Measurements from ENCODE around the gene SMCO2. TPM values are rescaled to one million over a fixed set of nuclear protein-coding genes. Genes with fewer than 3 reads are reported as not detected.

SMCO2 gene
- total and polyA plus RNA-seq, 2 of the 4 experiments (the other 2 are of a cell fraction), result 0.19 TPM; not detected in 1

DNA sequence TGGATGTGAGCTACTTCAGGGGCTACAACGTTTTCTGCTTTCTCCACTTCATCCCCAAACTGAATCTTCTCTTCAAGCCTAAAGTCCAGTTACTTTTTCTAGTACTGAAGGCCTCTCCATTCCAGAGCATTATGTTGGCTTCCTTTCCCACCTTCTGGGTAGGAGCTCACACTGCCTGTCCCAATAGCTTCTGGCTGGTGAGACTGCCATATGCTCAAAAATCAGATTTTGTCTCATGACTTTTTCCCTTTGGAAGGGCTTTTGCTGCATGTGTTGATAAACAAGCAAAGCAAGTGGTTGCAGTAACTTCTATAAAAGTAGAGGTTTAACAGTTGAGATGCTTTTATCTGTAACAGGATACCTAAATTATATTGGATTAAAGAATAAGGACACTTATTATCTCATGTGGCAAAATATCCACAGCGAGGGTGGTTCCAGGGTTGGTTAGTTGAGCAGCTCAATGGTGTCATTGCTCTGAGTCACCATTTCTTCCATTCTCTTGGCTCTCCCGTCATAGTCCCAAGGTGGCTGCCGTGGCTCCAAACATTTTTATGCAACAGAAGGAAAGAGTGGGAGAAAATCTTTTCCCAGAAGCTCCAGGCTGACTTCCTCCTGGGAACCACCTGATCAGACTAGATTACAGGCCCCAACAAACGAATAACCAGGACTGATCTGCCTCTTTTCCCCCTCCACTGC is 62.3 kb downstream of the SMCO2 start:
- DNase-seq (no peak), ATAC-seq (ENCODE audit: low read depth) (no peak)
- no peak overlapping the region for H4K5ac ChIP-seq (ENCODE audit: low read depth, low read length)
- no peak overlapping the region for H4K8ac ChIP-seq (ENCODE audit: low read depth in 2 of 2, low read length in 2 of 2)
- H2AK5ac ChIP-seq (ENCODE audit: low read depth, low read length), result no peak overlapping the region
- H3K14ac ChIP-seq (replicated peaks; ENCODE audit: low read depth, low read length), result no peak overlapping the region
- ChIA-PET CTCF (no interaction called here), POLR2A (ENCODE audit: unreplicated experiment) (no interaction called here)
- no peaks in the 10 kb centered on the region for H3K27me3 ChIP-seq (ENCODE audit: control insufficient read depth, insufficient read depth, low read length)
- no peak overlapping the region for H3K56ac ChIP-seq (ENCODE audit: extremely low read depth, insufficient read depth, low read length)
- no peak overlapping the region for H2BK5ac ChIP-seq (ENCODE audit: low read depth, low read length, poor library complexity, severe bottlenecking)
- in situ Hi-C loops (cut with MboI; ENCODE audit: low sequenced_read_pairs), result no loop called here
- H4K91ac ChIP-seq (ENCODE audit: insufficient read depth, low read depth, low read length), result no peak overlapping the region
- TF ChIP-seq FOS (IDR thresholded peaks at IDR 0.05; ENCODE audit: low read depth, low read length) (no peak), CHD1 (IDR thresholded peaks at IDR 0.05; ENCODE audit: low read depth, low read length) (no peak), RAD21 (IDR thresholded peaks at IDR 0.05; ENCODE audit: low read length) (no peak), CEBPB (IDR thresholded peaks at IDR 0.05; ENCODE audit: low read depth, low read length) (no peak), MAZ (IDR thresholded peaks at IDR 0.05; ENCODE audit: borderline replicate concordance, low read depth, low read length) (no peak), NFE2L2 (IDR thresholded peaks at IDR 0.05; ENCODE audit: low read depth, low read length) (no peak), RFX5 (IDR thresholded peaks at IDR 0.05; ENCODE audit: low read depth, low read length) (no peak)
- TF ChIP-seq, protein P1, sequence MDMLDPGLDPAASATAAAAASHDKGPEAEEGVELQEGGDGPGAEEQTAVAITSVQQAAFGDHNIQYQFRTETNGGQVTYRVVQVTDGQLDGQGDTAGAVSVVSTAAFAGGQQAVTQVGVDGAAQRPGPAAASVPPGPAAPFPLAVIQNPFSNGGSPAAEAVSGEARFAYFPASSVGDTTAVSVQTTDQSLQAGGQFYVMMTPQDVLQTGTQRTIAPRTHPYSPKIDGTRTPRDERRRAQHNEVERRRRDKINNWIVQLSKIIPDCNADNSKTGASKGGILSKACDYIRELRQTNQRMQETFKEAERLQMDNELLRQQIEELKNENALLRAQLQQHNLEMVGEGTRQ (IDR thresholded peaks at IDR 0.05; ENCODE audit: low read depth, low read length), result no peak
- TF ChIP-seq, protein P2, sequence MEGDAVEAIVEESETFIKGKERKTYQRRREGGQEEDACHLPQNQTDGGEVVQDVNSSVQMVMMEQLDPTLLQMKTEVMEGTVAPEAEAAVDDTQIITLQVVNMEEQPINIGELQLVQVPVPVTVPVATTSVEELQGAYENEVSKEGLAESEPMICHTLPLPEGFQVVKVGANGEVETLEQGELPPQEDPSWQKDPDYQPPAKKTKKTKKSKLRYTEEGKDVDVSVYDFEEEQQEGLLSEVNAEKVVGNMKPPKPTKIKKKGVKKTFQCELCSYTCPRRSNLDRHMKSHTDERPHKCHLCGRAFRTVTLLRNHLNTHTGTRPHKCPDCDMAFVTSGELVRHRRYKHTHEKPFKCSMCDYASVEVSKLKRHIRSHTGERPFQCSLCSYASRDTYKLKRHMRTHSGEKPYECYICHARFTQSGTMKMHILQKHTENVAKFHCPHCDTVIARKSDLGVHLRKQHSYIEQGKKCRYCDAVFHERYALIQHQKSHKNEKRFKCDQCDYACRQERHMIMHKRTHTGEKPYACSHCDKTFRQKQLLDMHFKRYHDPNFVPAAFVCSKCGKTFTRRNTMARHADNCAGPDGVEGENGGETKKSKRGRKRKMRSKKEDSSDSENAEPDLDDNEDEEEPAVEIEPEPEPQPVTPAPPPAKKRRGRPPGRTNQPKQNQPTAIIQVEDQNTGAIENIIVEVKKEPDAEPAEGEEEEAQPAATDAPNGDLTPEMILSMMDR (conservative IDR thresholded peaks at IDR 0.05; ENCODE audit: low read depth, low read length), result no peak
- no peak overlapping the region for H3K9ac ChIP-seq (ENCODE audit: low read depth, low read length)
- H3K27ac ChIP-seq (ENCODE audit: insufficient read depth, low read length), result no peak overlapping the region
- H3K79me1 ChIP-seq (ENCODE audit: low read depth in 1 of 2, low read length in 2 of 2), result no peaks in the 10 kb centered on the region
- H3K18ac ChIP-seq (ENCODE audit: low read depth, low read length), result no peak overlapping the region
- H3K36me3 ChIP-seq (ENCODE audit: control insufficient read depth, insufficient read depth, low read length), result no peaks in the 10 kb centered on the region
- H2BK15ac ChIP-seq (ENCODE audit: low read depth, low read length), result no peak overlapping the region
- no peak overlapping the region for H2AK9ac ChIP-seq (replicated peaks; ENCODE audit: low read depth, low read length, poor library complexity)
- no peaks in the 10 kb centered on the region for H4K20me1 ChIP-seq (ENCODE audit: insufficient read depth, low read length)
- H3K4me1 ChIP-seq (ENCODE audit: control insufficient read depth, insufficient read depth, low read length), result peaks cover 8% of the 10 kb centered on the region
- H3K4me3 ChIP-seq (ENCODE audit: insufficient read depth, low read depth, low read length), result no peak overlapping the region
- no peak overlapping the region for H2AFZ ChIP-seq (replicated peaks; ENCODE audit: low read length, poor library complexity)
- no TSS peak for BruUV-seq (replicated peaks)
- 0 out of 2 replicates have a peak, but pooled peaks cover 2% of the 10 kb centered on the region for H3K9me1 ChIP-seq (ENCODE audit: insufficient read depth, low read length)
- no peak overlapping the region for H3K23ac ChIP-seq (ENCODE audit: low read depth, low read length)
- no peak overlapping the region for H3K4me2 ChIP-seq (ENCODE audit: low read depth, low read length)
- no peak overlapping the region for H3K4ac ChIP-seq (ENCODE audit: low read depth, low read length)
- no peak overlapping the region for H2BK20ac ChIP-seq (ENCODE audit: low read depth, low read length)
- H3K9me3 ChIP-seq (ENCODE audit: control insufficient read depth, insufficient read depth, low read length), result peaks cover 2% of the 10 kb centered on the region; the same call in 1 of the 2 replicates
- no peak overlapping the region for H2BK120ac ChIP-seq (ENCODE audit: low read depth, low read length)
- dilution Hi-C loops (cut with HindIII; ENCODE audit: low sequenced_read_pairs, unreplicated experiment), result no loop called here
- WGBS, 2 experiments (ENCODE audit: extremely low coverage in 2 of 2, insufficient read length in 1 of 2), result 60% methylated on average over 1 of the region's 5 CpGs; no CpG with 5 or more reads in 1 of the 2 experiments
- intact Hi-C loops (cut with micrococcal nuclease), result no loop called here
